ENCODE results near the gene UQCR11. TPM values are rescaled to one million over a fixed set of nuclear protein-coding genes. Genes with fewer than 3 reads are reported as not detected.

Gene UQCR11
- total and polyA plus RNA-seq, 7 donors: 81.1 to 339 (median 158) TPM

DNA sequence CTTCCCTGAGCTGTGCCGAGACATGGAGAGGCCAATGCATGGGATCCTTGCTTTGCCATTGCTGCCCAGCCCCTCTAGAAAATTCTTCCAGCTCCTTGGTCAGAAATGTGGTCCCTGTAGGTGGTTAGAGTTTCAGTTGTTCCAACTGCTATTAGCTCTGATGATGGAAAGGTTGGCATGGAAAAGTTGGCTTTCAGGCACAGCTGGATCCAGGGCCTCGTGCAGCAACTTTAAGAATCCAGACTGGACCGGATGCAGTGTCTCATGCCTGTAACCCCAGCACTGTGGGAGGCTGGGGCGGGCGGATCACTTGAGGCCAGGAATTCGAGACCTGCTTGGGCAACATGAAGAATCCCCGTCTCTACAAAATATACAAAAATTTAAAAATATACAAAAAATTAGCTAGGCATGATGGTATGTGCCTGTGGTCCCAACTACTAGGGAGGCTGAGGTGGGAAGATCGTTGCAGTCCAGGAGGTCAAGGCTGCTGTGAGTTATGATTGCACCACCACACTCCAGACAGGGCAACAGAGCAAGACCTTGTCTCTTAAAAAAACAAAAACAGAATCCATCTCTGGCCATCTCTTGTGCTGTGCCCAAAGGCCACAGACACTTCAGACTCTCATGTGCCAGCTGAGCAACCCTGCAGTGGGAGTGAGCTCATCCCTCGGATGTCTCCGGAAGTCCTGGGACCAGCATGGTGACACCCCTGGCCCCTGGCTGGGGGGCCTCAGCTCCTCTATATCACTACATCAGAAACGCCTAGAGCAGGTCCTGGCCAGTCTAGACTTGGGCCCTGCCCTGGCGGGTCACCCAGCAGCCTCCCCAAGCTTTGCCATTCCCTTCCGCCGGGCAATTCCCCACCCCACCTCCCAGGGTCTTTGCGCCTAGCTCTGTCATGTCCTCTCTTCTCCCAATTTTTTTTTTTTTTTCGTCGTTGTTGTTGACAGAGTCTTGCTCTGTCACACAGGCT lies 53.9 kb downstream of the UQCR11 start:
- H3K9me3 ChIP-seq: no peaks in the 10 kb centered on the region

GRCh38 chr19:1549332-1549945 lies 55.8 kb downstream of the UQCR11 start:
- no peak for DNase-seq
- TF ChIP-seq POLR2AphosphoS5 (IDR thresholded peaks at IDR 0.05): no peak
- TF ChIP-seq CTCF (IDR thresholded peaks at IDR 0.05): no peak
- TF ChIP-seq POLR2A (IDR thresholded peaks at IDR 0.05): no peak
- Histone ChIP-seq H3K27ac (no peak overlapping the region), H3K9me3 (no peaks in the 10 kb centered on the region), H3K4me3 (no peak overlapping the region), H3K27me3 (peaks cover 0 to 3% (median 0%) of the 10 kb centered on the region in 3 donors), H3K36me3 (no peaks in the 10 kb centered on the region), H3K4me1 (peaks cover 0 to 6% (median 5%) of the 10 kb centered on the region in 4 donors)
- WGBS, 2 donors: 86 to 87% methylated on average over 4 of the region's 4 CpGs
- intact Hi-C loops (cut with DNase I): no loop called here

More for the DNA sequence above, 53.9 kb downstream of the UQCR11 start:
- TF ChIP-seq POLR2AphosphoS5 (IDR thresholded peaks at IDR 0.05): no peak
- Histone ChIP-seq H3K27me3 (no peaks in the 10 kb centered on the region), H3K4me3 (no peak overlapping the region), H3K36me3 (peaks cover 0 to 15% (median 7%) of the 10 kb centered on the region in 4 donors), H3K4me1 (peaks cover 0 to 1% (median under 1%) of the 10 kb centered on the region in 4 donors), H3K27ac (no peak overlapping the region)
- intact Hi-C loops (cut with DNase I): no loop called here
- WGBS, 2 donors: 84 to 85% methylated on average over 17 of the region's 17 CpGs
- DNase-seq: no peak

Small RNA genes within 50 kb of the gene (small RNA-seq; reads per million reads assigned to genes)
- 0 reads per million in 3 donors for gene AC005943.2
- 0 reads per million in 3 donors for gene RN7SL477P
- 0 reads per million in 3 donors for gene RNU6-1223P

Other genes with a start within 250 kb of the UQCR11 start
- 100 to 1,000 TPM in 3 of 4 donors, 10 to 100 TPM in 1; 99.4 to 156 (median 128) TPM for gene NDUFS7, start 221.6 kb downstream of the UQCR11 start, total RNA-seq
- 100 to 1,000 TPM; 182 to 262 (median 192) TPM for gene NDUFS7, start 221.6 kb downstream of the UQCR11 start, polyA plus RNA-seq
- gene GAMT, start 203.9 kb downstream of the UQCR11 start, total RNA-seq: 10 to 100 TPM in 3 of 4 donors, 1 to 10 TPM in 1; 7.8 to 16.6 (median 11.5) TPM
- 1 to 10 TPM; 1.8 to 6.0 (median 5.7) TPM for gene GAMT, start 203.9 kb downstream of the UQCR11 start, polyA plus RNA-seq
- gene DAZAP1, start 197.9 kb downstream of the UQCR11 start, total RNA-seq: 10 to 100 TPM; 28.2 to 54.4 (median 42.2) TPM
- 100 to 1,000 TPM in 1 of 3 donors, 10 to 100 TPM in 2; 51.1 to 132 (median 51.6) TPM for gene DAZAP1, start 197.9 kb downstream of the UQCR11 start, polyA plus RNA-seq
- gene RPS15, start 167.1 kb downstream of the UQCR11 start, total RNA-seq: 1,000 to 10,000 TPM; 3,601 to 5,641 (median 3,840) TPM
- 1,000 to 10,000 TPM; 2,516 to 4,453 (median 3,359) TPM for gene RPS15, start 167.1 kb downstream of the UQCR11 start, polyA plus RNA-seq
- gene APC2, start 155.3 kb downstream of the UQCR11 start, total RNA-seq: 1 to 10 TPM in 2 of 4 donors, under 1 TPM in 2; under 0.01 to 2.0 (median 0.91) TPM
- gene APC2, start 155.3 kb downstream of the UQCR11 start, polyA plus RNA-seq: 1 to 10 TPM in 1 of 3 donors, not detected in 2; 1.2 TPM
- gene C19orf25, start 126.2 kb downstream of the UQCR11 start, total RNA-seq: 10 to 100 TPM; 19.6 to 26.0 (median 22.2) TPM
- 10 to 100 TPM; 38.4 to 51.5 (median 48.3) TPM for gene C19orf25, start 126.2 kb downstream of the UQCR11 start, polyA plus RNA-seq
- 1 to 10 TPM in 3 of 4 donors, under 1 TPM in 1; 0.99 to 5.0 (median 3.1) TPM for gene PCSK4, start 115.1 kb downstream of the UQCR11 start, total RNA-seq
- gene PCSK4, start 115.1 kb downstream of the UQCR11 start, polyA plus RNA-seq: 1 to 10 TPM in 2 of 3 donors, not detected in 1; 1.2 to 4.1 TPM
- gene REEP6, start 114.3 kb downstream of the UQCR11 start, total RNA-seq: 1 to 10 TPM in 2 of 4 donors, under 1 TPM in 1, not detected in 1; 0.33 to 2.9 (median 1.6) TPM
- gene REEP6, start 114.3 kb downstream of the UQCR11 start, polyA plus RNA-seq: 1 to 10 TPM in 2 of 3 donors, under 1 TPM in 1; 0.92 to 5.6 (median 2.4) TPM
- gene ADAMTSL5, start 92.4 kb downstream of the UQCR11 start, total RNA-seq: 1 to 10 TPM in 2 of 4 donors, under 1 TPM in 2; 0.71 to 5.8 (median 1.8) TPM
- 1 to 10 TPM in 2 of 3 donors, not detected in 1; 1.6 to 1.8 TPM for gene ADAMTSL5, start 92.4 kb downstream of the UQCR11 start, polyA plus RNA-seq
- gene PLK5, start 81.4 kb downstream of the UQCR11 start, total RNA-seq: under 1 TPM in 1 of 4 donors, not detected in 3; 0.36 TPM
- gene PLK5, start 81.4 kb downstream of the UQCR11 start, polyA plus RNA-seq: under 1 TPM in 1 of 3 donors, not detected in 2; 0.32 TPM
- 10 to 100 TPM in 3 of 4 donors, 1 to 10 TPM in 1; 7.4 to 16.1 (median 12.9) TPM for gene MEX3D, start 37.1 kb downstream of the UQCR11 start, total RNA-seq
- gene MEX3D, start 37.1 kb downstream of the UQCR11 start, polyA plus RNA-seq: 10 to 100 TPM in 1 of 3 donors, 1 to 10 TPM in 2; 4.8 to 10.3 (median 5.1) TPM
- gene MBD3, start 12.6 kb downstream of the UQCR11 start, total RNA-seq: 10 to 100 TPM; 52.3 to 88.6 (median 71.3) TPM
- gene MBD3, start 12.6 kb downstream of the UQCR11 start, polyA plus RNA-seq: 100 to 1,000 TPM in 1 of 3 donors, 10 to 100 TPM in 2; 26.1 to 105 (median 33.0) TPM
- 10 to 100 TPM; 29.6 to 50.2 (median 31.8) TPM for gene TCF3, start 47.2 kb upstream of the UQCR11 start, total RNA-seq
- gene TCF3, start 47.2 kb upstream of the UQCR11 start, polyA plus RNA-seq: 10 to 100 TPM; 18.6 to 66.9 (median 28.4) TPM
- gene ONECUT3, start 148.0 kb upstream of the UQCR11 start, total RNA-seq: not detected
- not detected for gene ONECUT3, start 148.0 kb upstream of the UQCR11 start, polyA plus RNA-seq
- gene ATP8B3, start 206.8 kb upstream of the UQCR11 start, total RNA-seq: 1 to 10 TPM in 1 of 4 donors, under 1 TPM in 3; under 0.01 to 3.9 (median 0.42) TPM
- under 1 TPM in 1 of 3 donors, not detected in 2; 0.96 TPM for gene ATP8B3, start 206.8 kb upstream of the UQCR11 start, polyA plus RNA-seq
- gene REXO1, start 243.0 kb upstream of the UQCR11 start, total RNA-seq: 10 to 100 TPM in 2 of 4 donors, 1 to 10 TPM in 2; 8.6 to 61.8 (median 13.1) TPM
- gene REXO1, start 243.0 kb upstream of the UQCR11 start, polyA plus RNA-seq: 10 to 100 TPM in 2 of 3 donors, 1 to 10 TPM in 1; 9.0 to 34.6 (median 11.1) TPM

Data from sigmoid colon (tissue), 7 donors.